Pulmonary artery endothelial cell (primary cell): ENCODE results near the gene PBOV1. TPM values are rescaled to one million over a fixed set of nuclear protein-coding genes. Genes with fewer than 3 reads are reported as not detected.

Source experiments
- DNase-seq: peaks from one replicate; pipeline ENCODE4 v3.0.0-alpha.2; 2011; ENCODE audit warnings: low read depth, low spot score
- total RNA-seq: library from RNA; depleted of rRNA; stranded (reverse); fragments of >200 nt; gene quantifications from 2 replicates; pipeline ENCODE4 v1.2.3, GENCODE V29; 2014

PBOV1 gene
- total RNA-seq, 1 donor from 2014 or later: not detected

GRCh38 chr6:138205437-138206094, 12.7 kb downstream of the PBOV1 start:
- DNase-seq: no peak

GRCh38 chr6:138204792-138205384, 13.4 kb downstream of the PBOV1 start:
- no peak for DNase-seq

GRCh38 chr6:138204303-138204702, 14.0 kb downstream of the PBOV1 start:
- DNase-seq: no peak

- DNase-seq: no peak
These were observed 15.0 kb downstream of the PBOV1 start for GRCh38 chr6:138203315-138203714.

GRCh38 chr6:138201836-138202235, 16.5 kb downstream of the PBOV1 start:
- DNase-seq: no peak

GRCh38 chr6:138198430-138199091, 19.7 kb downstream of the PBOV1 start:
- DNase-seq: no peak

- no peak for DNase-seq
These were observed 20.7 kb downstream of the PBOV1 start for GRCh38 chr6:138197570-138197969.

GRCh38 chr6:138196122-138196738, 22.1 kb downstream of the PBOV1 start:
- DNase-seq: no peak

GRCh38 chr6:138194287-138194686, 24.0 kb downstream of the PBOV1 start:
- no peak for DNase-seq

GRCh38 chr6:138188278-138188941, 29.9 kb downstream of the PBOV1 start:
- DNase-seq: no peak

GRCh38 chr6:138187156-138187555, 31.1 kb downstream of the PBOV1 start:
- DNase-seq: no peak

- DNase-seq: no peak
These were observed 34.1 kb downstream of the PBOV1 start for GRCh38 chr6:138184230-138184629.

GRCh38 chr6:138183790-138184134, 34.5 kb downstream of the PBOV1 start:
- DNase-seq: no peak

- no peak for DNase-seq
These were observed 35.1 kb downstream of the PBOV1 start for GRCh38 chr6:138182939-138183789.

- DNase-seq: no peak
These were observed 41.5 kb downstream of the PBOV1 start for GRCh38 chr6:138176652-138177232.

GRCh38 chr6:138175596-138175995, 42.7 kb downstream of the PBOV1 start:
- DNase-seq: no peak
